DND-41 (cell line): ENCODE measurements around the gene SLC8A2.

ENCODE experiments used
- ATAC-seq: fragments of 200-7000 bp; cut with Tn5 transposase; 3 replicates; pipeline ENCODE4 v1.9.1; 2021; ENCODE audit warnings: low read depth; ENCODE audit not compliant: insufficient read depth
- DNase-seq: peaks from one replicate; pipeline ENCODE4 v3.0.0-alpha.2; 2020
- H2AFZ ChIP-seq: 2 replicates; pipeline ENCODE4 v1.6.0; 2012; ENCODE audit warnings: low read depth, low read length
- H3K27ac ChIP-seq: 2 replicates; pipeline ENCODE4 v1.5.1; 2012; ENCODE audit warnings: low read length, inconsistent platforms
- H3K27me3 ChIP-seq: fragments of 200-600 bp; sonication (generic); 2 replicates; pipeline ENCODE4 v1.6.0; 2012; ENCODE audit warnings: low read length, mild to moderate bottlenecking, inconsistent platforms; ENCODE audit not compliant: insufficient read depth, poor library complexity
- H3K36me3 ChIP-seq: 2 replicates; pipeline ENCODE4 v1.5.1; 2012; ENCODE audit warnings: low read length, inconsistent platforms; ENCODE audit not compliant: insufficient read depth
- H3K4me1 ChIP-seq: 2 replicates; pipeline ENCODE4 v1.5.1; 2012; ENCODE audit warnings: mild to moderate bottlenecking, low read length; ENCODE audit not compliant: insufficient read depth
- H3K4me2 ChIP-seq: 2 replicates; pipeline ENCODE4 v1.6.0; 2012; ENCODE audit warnings: mild to moderate bottlenecking, moderate library complexity, low read length, inconsistent platforms; ENCODE audit not compliant: insufficient read depth
- H3K4me3 ChIP-seq, 2 experiments: fragments of 200-600 bp in 1 of 2; shearing (Covaris generic) in 1 of 2; 2 replicates each; pipeline ENCODE4 v1.5.1; 2012 to 2016; ENCODE audit warnings: inconsistent platforms in 2 of 2, low read length in 2 of 2, mild to moderate bottlenecking in 2 of 2, low read depth in 1 of 2, moderate library complexity in 1 of 2
- H3K79me2 ChIP-seq: 2 replicates; pipeline ENCODE4 v1.6.0; 2012; ENCODE audit warnings: low read length, inconsistent platforms; ENCODE audit not compliant: insufficient read depth
- H3K9ac ChIP-seq: 2 replicates; pipeline ENCODE4 v1.6.0; 2012; ENCODE audit warnings: low read depth, mild to moderate bottlenecking, inconsistent platforms, low read length, moderate library complexity
- H3K9me3 ChIP-seq: 2 replicates; pipeline ENCODE4 v1.5.1; 2012; ENCODE audit warnings: low read length, moderate library complexity, mild to moderate bottlenecking, inconsistent platforms; ENCODE audit not compliant: insufficient read depth, severe bottlenecking
- H4K20me1 ChIP-seq: 2 replicates; pipeline ENCODE4 v1.6.0; 2012; ENCODE audit warnings: low read length; ENCODE audit not compliant: insufficient read depth
- CTCF ChIP-seq: IDR thresholded peaks from 2 replicates; pipeline ENCODE4 v1.5.1; 2012; ENCODE audit warnings: borderline replicate concordance, low read length, moderate library complexity, mild to moderate bottlenecking; ENCODE audit not compliant: poor library complexity, severe bottlenecking; ENCODE audit errors: extremely low read depth
- EZH2 ChIP-seq: IDR thresholded peaks from 3 replicates; pipeline ENCODE4 v1.6.1; 2012; ENCODE audit warnings: borderline replicate concordance, low read depth, mild to moderate bottlenecking, moderate library complexity, low read length, inconsistent platforms; ENCODE audit not compliant: severe bottlenecking

Gene SLC8A2

GRCh38 chr19:47503826-47504150, 32.1 kb upstream of the SLC8A2 start:
- Histone ChIP-seq H3K4me1 (no peaks in the 10 kb centered on the region), H3K27me3 (no peaks in the 10 kb centered on the region), H3K4me3 (no peak overlapping the region), H3K9ac (no peak overlapping the region), H3K4me2 (no peak overlapping the region), H2AFZ (no peak overlapping the region), H4K20me1 (peaks cover 64% of the 10 kb centered on the region), H3K9me3 (no peaks in the 10 kb centered on the region), H3K27ac (no peak overlapping the region), H3K36me3 (peaks cover 57% of the 10 kb centered on the region), H3K79me2 (peaks cover 30% of the 10 kb centered on the region)
- ATAC-seq (no peak), DNase-seq (no peak)
- TF ChIP-seq CTCF = no peak
- TF ChIP-seq EZH2 = no peak

GRCh38 chr19:47503130-47503825, 31.6 kb upstream of the SLC8A2 start:
- TF ChIP-seq CTCF = no peak
- TF ChIP-seq EZH2 = no peak
- no peak overlapping the region for H3K4me3 ChIP-seq
- H3K4me2 ChIP-seq = no peak overlapping the region
- H4K20me1 ChIP-seq = peaks cover 62% of the 10 kb centered on the region
- peaks cover 62% of the 10 kb centered on the region for H3K36me3 ChIP-seq
- H3K27ac ChIP-seq = no peak overlapping the region
- H3K4me1 ChIP-seq = no peaks in the 10 kb centered on the region
- DNase-seq (no peak), ATAC-seq (no peak)
- H3K79me2 ChIP-seq = peaks cover 25% of the 10 kb centered on the region
- no peaks in the 10 kb centered on the region for H3K9me3 ChIP-seq
- no peak overlapping the region for H2AFZ ChIP-seq
- no peak overlapping the region for H3K9ac ChIP-seq
- no peaks in the 10 kb centered on the region for H3K27me3 ChIP-seq

- peaks cover 47% of the 10 kb centered on the region for H4K20me1 ChIP-seq
- H2AFZ ChIP-seq = no peak overlapping the region
- H3K4me2 ChIP-seq = no peak overlapping the region
- H3K79me2 ChIP-seq = no peaks in the 10 kb centered on the region; the same call in 1 of the 2 replicates
- no peak overlapping the region for H3K4me3 ChIP-seq
- peaks cover 80% of the 10 kb centered on the region for H3K36me3 ChIP-seq
- H3K4me1 ChIP-seq = no peaks in the 10 kb centered on the region
- no peak overlapping the region for H3K27ac ChIP-seq
- TF ChIP-seq CTCF = no peak
- TF ChIP-seq EZH2 = no peak
- ATAC-seq (no peak), DNase-seq (no peak)
- no peaks in the 10 kb centered on the region for H3K9me3 ChIP-seq
- no peak overlapping the region for H3K9ac ChIP-seq
- no peaks in the 10 kb centered on the region for H3K27me3 ChIP-seq
Observed at GRCh38 chr19:47499863-47500830, 28.5 kb upstream of the SLC8A2 start.
